Measurements from ENCODE around the gene AFAP1L2. TPM values are rescaled to one million over a fixed set of nuclear protein-coding genes. Genes with fewer than 3 reads are reported as not detected.
"Not testable (repeated sequence)": the region's sequence is repeated elsewhere in the genome, so short reads cannot be mapped to it uniquely, and the experiment has no call there.

AFAP1L2 gene
- total RNA-seq, 1 donor from 2014 or later: under 0.01 TPM

DNA sequence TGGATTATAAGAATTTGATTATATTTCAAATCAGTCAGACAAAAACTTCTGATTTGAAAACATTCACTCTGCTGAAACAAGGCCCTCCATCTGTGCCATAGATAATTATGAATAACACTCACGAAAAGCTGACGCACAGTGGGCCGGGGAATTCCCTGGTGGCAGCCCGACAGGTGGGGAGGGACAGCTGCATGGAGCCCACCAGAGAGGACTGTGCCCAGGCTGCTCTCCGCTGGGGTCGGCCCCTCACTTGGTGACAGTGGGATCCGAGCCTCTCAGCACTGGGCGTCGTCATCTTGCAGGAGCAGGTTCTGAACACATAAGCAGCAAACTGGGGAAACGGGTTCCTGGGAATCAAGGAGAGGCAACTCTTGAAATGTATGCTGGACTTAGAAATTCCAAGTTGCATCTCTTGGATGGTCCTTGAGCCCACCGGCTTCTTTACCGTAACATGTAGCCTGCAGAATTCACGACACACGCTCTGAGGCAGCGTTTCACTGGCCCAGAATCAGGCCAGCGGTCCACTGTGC lies 41.4 kb downstream of the AFAP1L2 start:
- DNase-seq (ENCODE audit: low read depth in 2 of 2): no peak

DNA sequence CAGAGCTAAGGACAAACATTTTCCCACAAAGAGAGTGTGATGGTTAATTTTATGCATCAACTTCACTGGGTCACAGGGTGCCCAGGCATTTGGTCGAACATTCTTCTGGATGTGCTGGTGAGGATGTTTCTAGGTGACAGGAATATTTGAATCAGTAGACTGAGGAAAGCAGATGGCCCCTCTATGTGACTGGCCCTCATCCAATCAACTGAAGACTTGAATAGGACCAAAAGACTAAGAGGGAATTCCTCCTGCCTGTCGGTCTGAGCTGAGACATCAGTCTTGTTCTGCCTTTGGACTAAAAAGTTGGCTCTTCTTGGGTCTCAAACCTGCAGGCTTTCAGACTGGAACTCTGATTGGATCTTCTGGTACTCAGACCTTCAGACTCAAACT lies 44.4 kb downstream of the AFAP1L2 start:
- no peak for DNase-seq (ENCODE audit: low read depth in 2 of 2)

- DNase-seq (ENCODE audit: low read depth in 2 of 2): no peak
Measured at GRCh38 chr10:114359041-114359952, 45.0 kb downstream of the AFAP1L2 start.

DNA sequence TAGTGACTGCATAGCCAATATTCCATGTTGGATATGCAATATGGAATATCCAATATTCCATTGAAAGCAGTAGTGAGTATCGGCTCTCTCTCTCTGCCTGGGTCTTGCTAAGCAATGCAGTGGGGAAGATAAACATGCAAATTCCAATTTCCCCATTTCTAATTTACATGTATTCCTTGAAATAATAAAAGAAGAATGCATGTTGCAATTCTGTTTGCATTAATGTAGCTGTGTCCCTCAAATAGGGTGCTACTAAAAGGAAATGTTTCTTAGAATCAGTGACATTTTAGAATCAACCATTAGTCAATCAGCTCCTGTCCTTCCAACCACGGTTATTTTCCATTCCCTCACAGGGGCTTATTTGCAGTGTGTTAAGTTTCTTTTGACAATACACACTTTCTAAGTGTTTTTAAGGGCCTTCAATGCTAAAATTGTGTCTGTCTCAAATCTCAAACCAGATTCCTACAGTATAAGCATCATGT lies 46.7 kb downstream of the AFAP1L2 start:
- DNase-seq (ENCODE audit: low read depth in 2 of 2): no peak

GRCh38 chr10:114356751-114357514 lies 47.4 kb downstream of the AFAP1L2 start:
- peak in 1 of 2 donors; percentile 27 for DNase-seq (ENCODE audit: low read depth in 2 of 2)

DNA sequence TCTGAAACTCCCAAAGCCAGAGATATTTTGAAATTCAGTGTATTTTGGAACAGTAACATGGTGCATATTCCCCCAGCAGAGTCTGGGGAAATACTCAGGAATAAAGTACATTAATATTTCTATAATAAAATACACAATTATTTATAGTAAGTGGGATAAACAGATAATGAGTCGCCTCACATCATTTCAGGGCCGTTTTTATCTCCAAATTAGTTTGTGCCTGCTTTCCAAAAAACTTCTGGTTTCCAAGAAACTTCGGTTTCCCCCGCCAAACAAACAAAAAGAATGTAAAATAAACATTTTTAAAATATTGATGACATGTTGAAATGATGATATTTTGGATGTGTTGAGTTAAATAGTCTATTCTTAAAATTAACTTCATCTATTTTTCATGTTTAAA lies 48.2 kb downstream of the AFAP1L2 start:
- no peak for DNase-seq (ENCODE audit: low read depth in 2 of 2)

- DNase-seq (ENCODE audit: low read depth in 2 of 2): no peak
Measured at GRCh38 chr10:114353383-114353782, 50.9 kb downstream of the AFAP1L2 start.

DNA sequence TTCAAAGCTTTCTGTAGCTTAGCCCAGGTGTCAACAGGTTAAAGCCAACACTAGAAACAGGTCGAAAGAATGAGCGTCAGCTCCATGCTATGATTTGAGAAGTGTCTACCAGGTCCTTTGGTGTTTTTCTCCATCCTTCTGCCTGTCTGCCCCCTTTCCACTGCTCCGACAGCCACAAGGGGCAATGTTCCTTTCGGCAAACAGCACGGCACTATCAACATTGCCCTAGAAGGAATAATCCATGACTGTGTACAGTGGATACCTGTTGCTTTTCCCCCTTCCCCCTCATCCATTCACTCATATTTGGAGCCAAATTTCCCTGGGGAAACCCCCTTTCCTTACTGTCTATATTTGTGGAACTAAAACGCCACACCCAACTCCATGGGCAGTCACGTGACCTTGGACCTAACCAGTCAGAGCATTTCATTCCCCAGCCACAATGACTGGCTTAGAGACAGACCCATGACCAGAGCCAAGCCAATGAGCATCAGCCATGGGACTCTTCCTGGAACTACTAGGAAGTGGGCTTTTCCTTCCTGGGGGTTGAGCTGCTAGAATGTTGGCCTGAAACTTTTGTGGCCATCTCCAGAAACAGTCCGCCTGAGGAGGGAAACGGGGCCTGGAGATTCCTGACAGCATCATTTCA lies 51.5 kb downstream of the AFAP1L2 start:
- no peak for DNase-seq (ENCODE audit: low read depth in 2 of 2)

DNA sequence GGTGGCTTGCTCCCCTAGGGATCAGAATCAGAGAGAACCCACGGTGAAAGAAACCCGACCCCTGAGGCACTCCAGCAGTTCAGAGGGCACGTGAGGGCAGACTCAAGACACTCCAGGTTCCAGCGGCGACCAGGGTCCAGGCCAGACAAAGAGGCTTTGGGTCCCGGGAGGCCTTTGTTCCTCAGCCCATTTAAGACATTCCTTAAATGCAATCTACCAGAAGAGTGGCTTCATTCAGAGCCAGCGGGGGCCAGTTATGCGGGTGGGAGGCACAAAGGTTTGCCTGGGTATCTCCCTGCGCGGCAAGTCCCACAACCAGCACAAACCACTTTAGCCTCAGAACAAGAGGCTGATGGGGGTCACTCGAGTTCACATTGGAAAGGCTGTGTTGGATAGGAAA lies 53.6 kb downstream of the AFAP1L2 start:
- no peak for DNase-seq (ENCODE audit: low read depth in 2 of 2)

GRCh38 chr10:114349522-114350215 lies 54.6 kb downstream of the AFAP1L2 start:
- DNase-seq (ENCODE audit: low read depth in 2 of 2): no peak

DNA sequence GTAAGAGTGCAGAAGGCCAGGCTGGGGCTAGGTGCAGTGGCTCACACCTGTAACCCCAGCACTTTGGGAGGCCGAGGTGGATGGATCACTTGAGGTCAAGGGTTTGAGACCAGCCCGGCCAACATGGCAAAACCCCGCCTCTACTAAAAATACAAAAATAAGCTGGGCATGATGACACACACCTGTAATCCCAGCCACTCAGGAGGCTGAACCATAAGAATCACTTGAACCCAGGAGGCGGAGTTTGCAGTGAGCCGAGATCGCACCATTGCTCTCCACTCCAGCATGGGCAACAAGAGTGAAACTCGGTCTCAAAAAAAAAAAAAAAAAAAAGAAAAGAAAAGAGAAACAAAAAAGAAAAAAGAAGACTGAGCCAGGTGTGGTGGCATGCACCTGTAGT lies 55.2 kb downstream of the AFAP1L2 start:
- DNase-seq (ENCODE audit: low read depth in 2 of 2): not testable (repeated sequence)

DNA sequence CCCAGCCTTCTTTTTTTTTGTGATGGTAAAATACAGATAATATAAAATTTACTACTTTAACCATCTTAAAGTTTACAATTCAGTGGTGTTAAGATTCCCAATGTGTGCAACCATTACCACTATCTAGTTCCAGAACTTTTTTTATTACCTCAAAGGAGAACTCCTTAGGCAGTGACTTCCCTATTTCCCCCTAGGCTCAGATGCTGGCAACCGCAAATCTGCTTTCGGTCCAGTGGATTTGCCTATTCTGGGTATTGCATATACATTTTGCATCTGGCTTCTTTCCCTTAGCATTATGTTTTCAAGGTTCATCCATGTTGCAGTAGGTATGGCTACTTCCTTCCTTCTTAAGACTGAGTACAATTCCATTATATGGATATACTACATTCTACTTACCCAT lies 56.5 kb downstream of the AFAP1L2 start:
- DNase-seq (ENCODE audit: low read depth in 2 of 2): no peak

GRCh38 chr10:114347241-114347640 lies 57.1 kb downstream of the AFAP1L2 start:
- no peak for DNase-seq (ENCODE audit: low read depth in 2 of 2)

DNA sequence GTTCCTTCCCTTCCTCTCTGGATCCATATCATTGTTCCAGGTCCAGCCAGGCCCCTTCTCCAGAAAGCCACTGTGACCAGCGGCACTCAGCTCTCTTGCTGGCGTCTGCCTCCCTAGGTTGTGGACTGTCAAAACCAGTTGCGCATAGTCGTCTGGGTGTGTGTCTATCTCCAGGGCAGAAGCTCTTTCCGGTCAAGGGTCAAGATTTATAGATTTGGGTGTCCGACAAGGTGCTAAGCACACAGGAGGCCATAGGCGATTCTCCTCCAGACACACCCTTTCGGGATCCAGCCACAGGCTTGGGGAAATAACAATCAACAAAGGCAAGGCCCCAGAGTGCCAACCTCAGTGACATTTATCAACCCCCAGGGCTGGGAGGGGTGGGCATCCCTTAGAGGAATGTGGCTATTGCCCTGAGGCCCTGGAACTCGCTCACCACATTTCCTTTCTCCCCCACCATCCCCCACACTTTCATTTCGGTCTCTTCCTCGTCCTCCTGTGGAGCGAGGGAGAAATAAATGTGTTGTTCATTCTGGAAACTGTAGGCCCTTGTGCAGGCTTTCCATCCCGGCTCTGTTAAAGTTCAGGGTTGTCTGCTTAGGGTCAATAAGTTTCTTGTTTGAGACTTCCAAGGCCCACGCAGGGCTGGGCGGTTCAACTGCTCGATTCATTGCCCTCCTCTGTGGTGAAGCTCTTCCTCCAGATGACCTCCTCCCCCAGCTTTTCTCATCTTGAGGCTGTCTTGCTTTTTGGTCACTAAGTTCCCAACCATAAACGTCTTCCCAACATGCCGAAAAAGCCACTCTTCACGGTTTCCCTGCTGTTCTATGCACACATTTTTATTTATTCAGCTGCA lies 57.9 kb downstream of the AFAP1L2 start:
- no peak for DNase-seq (ENCODE audit: low read depth in 2 of 2)

- no peak for DNase-seq (ENCODE audit: low read depth in 2 of 2)
Measured at GRCh38 chr10:114345701-114346100, 58.6 kb downstream of the AFAP1L2 start.

GRCh38 chr10:114343623-114344505 lies 60.4 kb downstream of the AFAP1L2 start:
- peak; percentile 20 to 30 for DNase-seq (ENCODE audit: low read depth in 2 of 2)

DNA sequence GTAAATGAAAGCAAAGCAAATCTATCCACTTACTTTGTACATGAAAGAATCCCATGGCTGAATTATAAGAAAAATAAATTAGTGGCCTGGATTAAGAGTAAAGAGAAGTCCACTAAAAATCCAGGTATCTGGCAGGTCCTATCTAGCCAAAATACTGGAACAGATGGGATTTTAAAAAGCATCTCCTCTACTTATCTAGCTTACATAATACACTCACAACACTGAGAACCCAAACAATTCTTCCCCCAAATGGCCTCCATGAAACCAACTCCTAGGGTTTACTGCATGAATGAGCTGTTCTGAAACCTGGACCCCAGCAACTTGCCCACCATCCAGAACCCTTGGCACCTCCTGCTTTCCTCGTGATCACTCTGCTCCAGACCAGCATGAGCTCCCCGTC lies 61.3 kb downstream of the AFAP1L2 start:
- no peak for DNase-seq (ENCODE audit: low read depth in 2 of 2)

GRCh38 chr10:114340816-114341215 lies 63.5 kb downstream of the AFAP1L2 start:
- no peak for DNase-seq (ENCODE audit: low read depth in 2 of 2)

All from lung microvascular endothelial cell (primary cell).